Subcutaneous adipose tissue (tissue), 4 donors: ENCODE data around the gene ANXA1. TPM values are rescaled to one million over a fixed set of nuclear protein-coding genes. Genes with fewer than 3 reads are reported as not detected.

ENCODE experiments used
- CTCF ChIP-seq: fragments of 450-650 bp; IDR thresholded peaks from one replicate; pipeline ENCODE4 v1.5.1; 2016; ENCODE audit warnings: low read depth, mild to moderate bottlenecking, control low read depth, antibody characterized with exemption, moderate library complexity
- total RNA-seq, 4 donors: library from RNA; depleted of rRNA; stranded (reverse); fragments of >200 nt; gene quantifications; one replicate each; pipeline ENCODE4 v1.1.0, GENCODE V29; 2016

ANXA1 gene
- total RNA-seq, 4 donors from 2014 or later: 301 to 1,153 (median 911) TPM

DNA sequence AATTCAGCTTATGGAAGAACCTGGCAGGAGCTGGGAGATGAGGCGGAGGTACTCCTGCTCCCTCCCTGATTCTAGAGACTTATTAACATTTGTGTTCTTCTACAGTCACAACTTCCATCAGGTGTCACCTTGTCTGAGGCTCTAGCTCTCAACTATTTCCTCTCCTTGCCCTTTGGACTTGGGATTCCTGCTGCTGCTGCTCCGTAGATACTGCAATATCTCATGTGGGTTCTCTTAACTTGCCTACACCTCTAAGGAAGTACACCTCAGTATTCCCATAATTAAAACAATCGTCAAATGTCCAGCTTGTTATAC lies 21.2 kb downstream of the ANXA1 start:
- TF ChIP-seq CTCF: no peak

DNA sequence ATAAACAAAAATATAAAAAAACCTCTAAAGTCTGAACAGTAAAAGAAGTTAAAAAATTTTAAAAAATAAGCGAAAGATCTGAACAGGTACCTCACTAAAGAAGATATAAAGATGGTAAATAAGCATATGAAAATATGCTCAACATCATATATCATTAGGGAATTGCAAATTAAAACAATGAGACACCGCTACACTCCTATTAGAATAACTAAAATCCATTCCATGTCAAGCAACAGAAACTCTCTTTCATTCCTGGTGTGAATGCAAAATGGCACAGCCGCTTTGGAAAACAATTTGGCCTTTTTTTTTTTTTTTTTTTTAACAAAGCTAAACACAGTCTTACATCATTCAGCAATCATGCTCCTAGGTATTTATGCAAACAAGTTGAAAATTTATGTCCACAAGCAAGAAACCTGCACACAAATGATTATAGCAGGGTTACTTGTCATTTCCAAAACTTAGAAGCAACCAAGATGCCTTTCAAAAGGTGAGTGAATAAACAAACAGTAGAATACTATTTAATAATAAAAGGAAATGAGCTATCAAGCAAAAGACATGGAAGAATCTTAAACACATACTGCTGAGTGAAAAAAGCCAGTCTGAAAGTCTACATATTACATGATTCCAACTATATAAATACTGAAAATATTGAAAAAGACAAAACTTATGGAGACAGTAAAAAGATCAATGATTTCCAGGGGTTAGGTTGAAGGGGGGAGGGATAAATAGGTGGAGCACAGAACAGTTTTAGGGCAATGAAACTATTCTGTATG lies 22.1 kb downstream of the ANXA1 start:
- no peak for TF ChIP-seq CTCF

- no peak for TF ChIP-seq CTCF
Measured at GRCh38 chr9:73174330-73174980, 22.8 kb downstream of the ANXA1 start.

GRCh38 chr9:73176450-73176875 lies 24.8 kb downstream of the ANXA1 start:
- TF ChIP-seq CTCF: no peak

DNA sequence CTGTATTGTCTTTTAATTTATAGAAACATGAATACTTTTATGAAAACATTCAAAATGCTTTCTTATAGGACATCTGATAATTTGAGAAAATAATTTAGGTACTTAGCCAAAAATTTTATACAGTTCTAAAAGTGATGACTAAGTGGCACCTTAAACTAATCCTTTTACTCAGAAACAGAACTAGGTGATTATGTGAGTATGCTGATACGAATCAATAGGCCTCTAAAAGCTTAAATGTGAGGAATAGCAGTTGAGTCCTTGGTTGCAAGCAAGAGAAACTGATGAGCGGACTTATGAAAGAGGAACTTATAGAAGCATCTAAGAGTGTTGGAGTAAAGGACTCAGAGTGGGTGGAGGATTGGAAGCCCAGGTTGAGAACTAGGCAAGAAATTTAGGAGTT lies 26.4 kb downstream of the ANXA1 start:
- TF ChIP-seq CTCF: no peak

GRCh38 chr9:73179589-73179988 lies 27.9 kb downstream of the ANXA1 start:
- TF ChIP-seq CTCF: no peak

- TF ChIP-seq CTCF: no peak
Measured at GRCh38 chr9:73180403-73180802, 28.7 kb downstream of the ANXA1 start.
